KMS-11 (cell line): Measurements from ENCODE around the gene TMEM134.

Experiments
- H2AFZ ChIP-seq: fragments of 200-600 bp; sonication (generic); 2 replicates; pipeline ENCODE4 v1.6.1; 2016; ENCODE audit warnings: antibody characterized with exemption, mixed run types, low read depth
- H3K27ac ChIP-seq: fragments of 200-600 bp; sonication (generic); 2 replicates; pipeline ENCODE4 v1.6.1; 2016; ENCODE audit warnings: mild to moderate bottlenecking, mixed run types
- H3K27me3 ChIP-seq: fragments of 200-600 bp; sonication (generic); 2 replicates; pipeline ENCODE4 v1.6.1; 2017; ENCODE audit warnings: mild to moderate bottlenecking, low read depth, mixed run types, moderate library complexity; ENCODE audit not compliant: insufficient read depth
- H3K36me3 ChIP-seq: fragments of 200-600 bp; sonication (generic); 2 replicates; pipeline ENCODE4 v1.6.1; 2017; ENCODE audit warnings: mild to moderate bottlenecking, mixed run types; ENCODE audit not compliant: insufficient read depth
- H3K4me1 ChIP-seq: fragments of 200-600 bp; sonication (generic); 2 replicates; pipeline ENCODE4 v1.6.1; 2016; ENCODE audit warnings: mild to moderate bottlenecking, low read depth, mixed run types; ENCODE audit not compliant: poor library complexity, severe bottlenecking
- H3K4me2 ChIP-seq: fragments of 200-600 bp; sonication (generic); 2 replicates; pipeline ENCODE4 v1.7.0; 2016; ENCODE audit warnings: mild to moderate bottlenecking, mixed run types
- H3K4me3 ChIP-seq: fragments of 200-600 bp; sonication (generic); IDR thresholded peaks from 2 replicates; pipeline ENCODE4 v1.6.1; 2017; ENCODE audit warnings: low read depth, low read length, mixed read lengths; ENCODE audit not compliant: insufficient read depth
- H3K79me2 ChIP-seq: fragments of 200-600 bp; sonication (generic); 2 replicates; pipeline ENCODE4 v1.6.1; 2016; ENCODE audit warnings: low read depth, mixed run types; ENCODE audit not compliant: insufficient read depth
- H3K9ac ChIP-seq: fragments of 200-600 bp; sonication (generic); 2 replicates; pipeline ENCODE4 v1.6.1; 2016; ENCODE audit warnings: mild to moderate bottlenecking, mixed run types
- H4K20me1 ChIP-seq: fragments of 200-600 bp; sonication (generic); 2 replicates; pipeline ENCODE4 v1.6.1; 2016; ENCODE audit warnings: mild to moderate bottlenecking, mixed run types; ENCODE audit not compliant: insufficient read depth
- CTCF ChIP-seq: fragments of 200-600 bp; sonication (generic); conservative IDR thresholded peaks from 2 replicates; pipeline ENCODE4 v1.6.1; 2017; ENCODE audit warnings: low read depth, mild to moderate bottlenecking, antibody characterized with exemption, low read length, moderate library complexity, mixed read lengths

The TMEM134 gene

GRCh38 chr11:67503119-67504004, 34.3 kb upstream of the TMEM134 start:
- peak overlapping the region; percentile 29; the same call in 1 of the 2 replicates for H3K4me2 ChIP-seq
- H3K27ac ChIP-seq, result no peak overlapping the region
- no peak overlapping the region for H3K4me3 ChIP-seq
- H4K20me1 ChIP-seq, result no peaks in the 10 kb centered on the region
- peaks cover 26% of the 10 kb centered on the region for H3K4me1 ChIP-seq
- H3K9ac ChIP-seq, result no peak overlapping the region
- H3K27me3 ChIP-seq, result no peaks in the 10 kb centered on the region
- peaks cover 7% of the 10 kb centered on the region; the same call in 1 of the 2 replicates for H3K79me2 ChIP-seq
- H2AFZ ChIP-seq, result no peak overlapping the region
- H3K36me3 ChIP-seq, result no peaks in the 10 kb centered on the region
- no peak for TF ChIP-seq CTCF

- H3K4me3 ChIP-seq, result no peak overlapping the region
- H3K27me3 ChIP-seq, result no peaks in the 10 kb centered on the region
- no peak overlapping the region for H3K9ac ChIP-seq
- peaks cover 7% of the 10 kb centered on the region; the same call in 1 of the 2 replicates for H3K79me2 ChIP-seq
- no peak overlapping the region for H3K27ac ChIP-seq
- no peaks in the 10 kb centered on the region for H3K36me3 ChIP-seq
- no peaks in the 10 kb centered on the region for H4K20me1 ChIP-seq
- H3K4me1 ChIP-seq, result peaks cover 26% of the 10 kb centered on the region
- H3K4me2 ChIP-seq, result no peak overlapping the region
- H2AFZ ChIP-seq, result no peak overlapping the region
- no peak for TF ChIP-seq CTCF
Measured at GRCh38 chr11:67502328-67502979, 33.4 kb upstream of the TMEM134 start.

DNA sequence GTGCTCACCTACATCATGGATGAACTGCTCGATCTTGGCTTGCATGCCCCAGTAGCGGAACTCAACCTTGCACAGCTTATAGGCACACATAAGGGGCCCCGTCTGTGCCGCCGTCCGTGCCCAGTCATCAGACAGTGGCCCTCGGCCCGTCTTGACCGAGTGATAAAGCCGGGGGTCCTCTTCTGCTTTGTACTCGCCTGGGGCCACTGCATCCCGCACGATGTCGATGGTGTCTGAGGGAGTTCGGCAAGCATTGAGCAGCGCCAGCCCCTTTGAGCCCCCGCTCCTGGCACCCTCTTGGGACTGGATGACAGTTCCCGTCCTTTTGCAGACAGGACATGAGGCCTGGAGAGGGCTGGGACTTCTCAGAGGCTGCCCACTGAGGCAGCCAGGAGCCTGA, 32.8 kb upstream of the TMEM134 start:
- H2AFZ ChIP-seq, result no peak overlapping the region
- H3K9ac ChIP-seq, result no peak overlapping the region
- H3K36me3 ChIP-seq, result no peaks in the 10 kb centered on the region
- H3K27ac ChIP-seq, result no peak overlapping the region
- H3K27me3 ChIP-seq, result no peaks in the 10 kb centered on the region
- TF ChIP-seq CTCF, result no peak
- H3K79me2 ChIP-seq, result peaks cover 7% of the 10 kb centered on the region; the same call in 1 of the 2 replicates
- H3K4me1 ChIP-seq, result peaks cover 21% of the 10 kb centered on the region
- no peak overlapping the region for H3K4me2 ChIP-seq
- no peaks in the 10 kb centered on the region for H4K20me1 ChIP-seq
- H3K4me3 ChIP-seq, result no peak overlapping the region

GRCh38 chr11:67500831-67501715, 32.0 kb upstream of the TMEM134 start:
- no peak for TF ChIP-seq CTCF
- H3K4me1 ChIP-seq, result peaks cover 13% of the 10 kb centered on the region
- H3K4me3 ChIP-seq, result no peak overlapping the region
- no peaks in the 10 kb centered on the region for H4K20me1 ChIP-seq
- no peak overlapping the region for H2AFZ ChIP-seq
- H3K36me3 ChIP-seq, result no peaks in the 10 kb centered on the region
- H3K79me2 ChIP-seq, result no peaks in the 10 kb centered on the region
- H3K27ac ChIP-seq, result no peak overlapping the region
- H3K27me3 ChIP-seq, result no peaks in the 10 kb centered on the region
- H3K9ac ChIP-seq, result no peak overlapping the region
- no peak overlapping the region for H3K4me2 ChIP-seq
